HG02588 (cell line): ENCODE data around the gene ZDHHC14.

Experiments
- ATAC-seq: cut with Tn5 transposase; IDR thresholded peaks from one replicate; pipeline ENCODE4 v1.9.1; 2021; ENCODE audit warnings: mild to moderate bottlenecking, moderate library complexity; ENCODE audit not compliant: unreplicated experiment

ZDHHC14 gene

DNA sequence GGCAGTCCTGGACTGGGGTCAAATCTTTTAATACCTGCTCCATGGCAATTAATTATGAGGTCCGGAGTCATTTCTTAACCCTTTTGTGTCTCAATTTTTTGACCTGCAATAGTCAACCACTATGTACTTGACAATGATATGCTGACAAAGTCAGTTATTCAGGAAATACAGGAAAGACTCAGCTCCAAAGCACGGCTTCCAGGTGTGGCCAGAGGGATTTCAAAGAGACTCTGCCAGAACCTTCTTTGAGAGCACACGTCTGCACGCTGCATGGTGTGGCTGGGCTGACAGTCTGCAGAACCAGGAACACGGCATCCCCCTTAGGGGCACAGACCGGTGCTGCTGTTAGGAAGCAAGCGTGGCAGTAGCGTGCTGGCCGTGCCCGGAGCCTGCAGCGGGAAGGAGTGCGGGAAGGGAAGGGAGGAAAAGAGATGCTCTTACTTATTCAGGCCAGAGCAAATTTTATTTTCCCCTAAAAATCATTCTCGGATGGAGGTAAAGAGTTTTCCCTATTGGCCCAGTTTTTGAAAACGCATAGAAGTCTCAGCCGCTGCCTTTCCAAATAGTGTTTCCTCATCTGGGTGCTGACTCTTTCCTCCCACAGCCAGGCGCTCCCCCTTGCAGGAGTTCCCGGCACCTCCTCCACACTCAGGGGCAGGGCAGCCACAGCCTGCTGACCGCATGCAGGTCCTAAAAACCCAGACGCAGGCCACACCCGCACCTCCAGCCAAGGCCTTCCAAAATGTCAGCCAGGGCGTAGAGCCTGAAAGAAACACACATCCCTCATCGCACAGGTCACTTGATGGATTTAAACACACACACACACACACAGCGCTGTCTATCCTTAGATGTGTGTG, 254.6 kb downstream of the ZDHHC14 start:
- no peak for ATAC-seq

DNA sequence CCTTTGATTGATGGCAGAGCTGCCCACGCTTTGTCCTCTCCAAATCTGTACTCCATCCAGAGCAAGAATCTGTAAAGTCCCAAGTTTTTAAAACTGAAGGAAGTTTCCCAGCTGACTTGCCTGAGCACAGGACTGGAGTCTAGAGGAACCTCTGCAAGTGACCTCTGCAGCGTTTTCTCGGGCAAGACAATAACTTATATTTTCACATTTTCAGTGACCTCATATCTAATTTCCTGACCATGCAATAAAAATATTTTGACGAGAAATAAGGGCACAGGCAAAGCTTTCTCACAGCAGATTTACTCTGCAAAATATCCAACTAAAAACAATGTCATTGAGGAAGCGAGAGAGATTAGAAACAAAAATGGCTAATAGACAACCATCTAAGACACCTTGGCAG, 256.5 kb downstream of the ZDHHC14 start:
- ATAC-seq, result no peak

DNA sequence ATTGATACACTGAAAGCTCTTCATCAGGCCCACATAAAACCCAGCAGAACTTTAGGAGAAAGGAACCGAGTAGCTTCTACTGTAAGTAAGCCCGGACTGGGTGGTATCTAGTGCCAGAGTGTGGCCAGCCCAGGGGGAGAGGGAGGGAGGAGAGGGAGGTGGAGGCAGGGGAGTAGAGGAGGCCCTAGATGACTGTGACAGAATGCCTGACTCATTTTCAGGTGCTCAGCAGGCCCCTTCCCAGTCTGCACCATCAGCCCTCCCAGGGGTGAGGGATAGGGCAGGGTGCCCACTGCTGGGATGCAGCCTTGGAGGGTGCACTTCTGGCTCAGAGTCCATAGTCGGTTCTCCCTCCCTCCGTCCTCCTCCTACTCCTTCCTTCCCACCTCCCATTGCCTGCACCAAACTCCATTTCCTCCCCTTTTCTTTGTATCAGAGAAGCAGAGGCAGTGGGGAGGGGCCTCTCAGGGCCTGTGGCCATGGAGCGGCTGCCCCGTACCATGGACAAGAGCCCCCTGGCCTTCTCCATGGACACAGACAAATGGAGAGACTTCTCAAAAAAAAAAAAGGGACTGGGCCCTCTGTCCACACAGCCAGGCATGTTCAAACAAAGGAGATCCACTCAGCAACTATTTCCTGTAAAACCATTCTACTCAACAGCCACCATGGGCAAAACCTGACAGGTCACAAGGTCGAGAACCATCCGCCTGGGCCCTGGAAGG, 257.1 kb downstream of the ZDHHC14 start:
- no peak for ATAC-seq

DNA sequence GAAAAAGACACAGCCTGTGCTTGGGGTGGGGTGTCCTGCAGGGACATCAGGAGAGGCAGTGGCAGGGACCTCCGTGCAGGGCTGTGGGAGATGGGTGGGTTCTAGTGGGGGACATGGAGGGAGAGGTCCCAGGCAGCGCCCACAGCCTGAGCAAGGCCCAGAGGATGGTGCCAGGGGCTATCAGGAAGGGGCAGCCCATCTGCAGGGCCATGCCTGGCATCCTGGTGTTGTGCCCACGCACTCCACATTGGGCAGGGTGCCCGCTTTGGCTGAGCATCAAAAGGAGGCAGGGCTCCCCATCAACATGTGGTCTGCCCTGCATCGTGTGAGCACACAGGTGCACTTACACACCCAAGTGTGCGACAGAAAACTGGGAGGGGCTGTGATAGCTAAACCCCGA, 257.8 kb downstream of the ZDHHC14 start:
- no peak for ATAC-seq

DNA sequence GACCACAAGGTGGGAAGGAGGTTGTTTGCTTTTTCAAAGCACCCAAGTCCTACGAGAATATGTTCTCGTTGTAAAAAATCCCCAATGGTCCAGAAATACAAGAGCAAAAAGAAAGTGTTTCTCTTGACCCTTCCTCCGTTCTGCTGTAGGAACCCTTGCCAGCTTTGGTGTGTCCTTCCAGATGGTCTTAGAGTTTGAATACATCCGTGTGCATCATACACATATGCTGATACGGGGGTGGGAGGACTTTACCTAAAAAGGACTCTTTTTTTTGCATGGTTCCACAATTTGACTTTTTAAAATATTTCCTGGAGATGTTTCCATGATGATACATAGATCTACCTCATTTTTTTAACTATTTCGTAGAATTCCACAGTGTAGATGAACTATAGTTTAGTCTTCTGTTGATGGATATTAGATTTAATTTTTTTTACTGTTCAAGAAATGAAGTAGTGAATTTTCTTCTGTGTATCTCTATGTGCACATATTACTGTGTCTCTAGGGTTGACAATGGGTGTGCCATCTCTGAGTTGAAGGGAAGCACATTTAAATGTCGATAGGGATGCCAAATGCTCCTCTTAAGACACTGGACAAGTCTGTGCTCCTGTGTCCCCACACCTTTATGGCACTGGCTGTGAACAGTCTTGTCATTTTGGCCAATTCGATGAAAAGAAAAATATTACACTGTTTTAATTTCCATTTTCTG, 259.9 kb downstream of the ZDHHC14 start:
- no peak for ATAC-seq

DNA sequence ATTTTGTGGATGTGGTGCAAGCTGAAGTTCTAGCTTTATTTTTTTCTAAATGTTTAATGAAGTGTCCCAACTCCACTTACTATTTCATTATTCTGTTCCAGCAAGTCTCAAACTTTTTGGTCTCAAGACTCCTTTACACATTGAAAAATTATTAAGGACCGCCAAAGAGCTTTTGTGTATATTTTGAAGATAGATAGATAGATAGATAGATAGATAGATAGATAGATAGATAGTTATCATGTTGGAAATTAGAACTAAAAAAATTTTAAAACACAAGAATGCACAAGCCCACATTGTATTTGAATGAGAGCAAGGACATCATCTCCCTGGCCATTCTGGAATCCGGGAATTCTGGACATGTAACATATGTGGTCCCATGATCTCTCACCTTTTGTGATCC, 260.8 kb downstream of the ZDHHC14 start:
- no peak for ATAC-seq

DNA sequence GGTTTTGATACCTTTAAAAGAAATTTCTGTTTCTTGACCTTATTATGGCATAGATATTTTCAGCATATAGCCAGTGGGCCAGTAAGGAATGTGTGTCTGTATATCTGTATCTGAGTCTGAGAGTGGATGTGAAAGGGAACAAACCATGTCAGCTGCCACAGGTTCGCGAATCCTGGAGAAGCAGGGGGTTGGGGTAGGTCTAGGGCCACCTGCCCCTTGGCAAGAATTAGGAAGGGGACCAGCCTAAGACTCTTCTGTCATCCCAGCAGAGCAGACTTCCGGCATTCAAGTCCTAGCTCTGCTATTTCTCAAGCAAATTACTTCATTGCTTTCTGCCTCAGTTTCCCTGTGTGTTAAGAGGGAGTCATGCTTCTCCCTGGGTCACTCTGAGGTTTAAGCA, 261.7 kb downstream of the ZDHHC14 start:
- no peak for ATAC-seq

DNA sequence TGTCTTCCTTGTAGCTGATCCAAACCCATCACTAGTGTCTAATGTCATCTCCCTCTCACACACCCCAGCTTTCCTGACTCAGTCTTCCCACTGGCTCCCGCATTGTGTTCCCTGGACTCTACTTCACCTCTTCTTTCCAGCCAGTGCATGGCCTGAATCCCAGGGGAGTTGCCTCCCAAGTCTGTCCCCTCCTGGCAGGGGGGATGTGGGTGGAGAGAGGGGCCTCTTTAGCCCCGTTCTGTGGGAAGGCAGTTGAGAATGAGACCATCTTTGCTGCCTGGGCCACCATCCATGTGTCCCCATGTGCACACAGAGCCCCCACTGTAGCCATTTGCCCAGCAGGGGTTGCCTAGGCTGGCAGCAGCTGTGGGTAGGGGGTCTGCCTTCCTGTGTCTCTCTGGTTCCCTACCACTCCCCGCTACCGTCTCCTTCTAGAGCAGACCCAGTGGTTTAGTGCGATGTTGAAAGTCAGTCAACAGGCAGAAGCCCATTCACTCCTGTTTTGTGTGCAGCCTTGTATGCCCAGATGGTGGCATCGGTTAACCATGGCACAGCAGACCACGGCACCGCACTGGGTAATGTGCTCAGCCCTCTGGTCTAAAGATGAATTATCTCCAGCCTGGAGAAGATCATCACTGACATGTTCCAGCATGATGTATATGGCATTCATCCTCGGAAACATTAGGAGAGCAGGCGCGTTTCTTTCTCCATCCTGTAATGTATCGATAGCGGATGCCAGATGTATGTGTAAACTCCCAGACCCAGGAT, 263.2 kb downstream of the ZDHHC14 start:
- ATAC-seq, result no peak

DNA sequence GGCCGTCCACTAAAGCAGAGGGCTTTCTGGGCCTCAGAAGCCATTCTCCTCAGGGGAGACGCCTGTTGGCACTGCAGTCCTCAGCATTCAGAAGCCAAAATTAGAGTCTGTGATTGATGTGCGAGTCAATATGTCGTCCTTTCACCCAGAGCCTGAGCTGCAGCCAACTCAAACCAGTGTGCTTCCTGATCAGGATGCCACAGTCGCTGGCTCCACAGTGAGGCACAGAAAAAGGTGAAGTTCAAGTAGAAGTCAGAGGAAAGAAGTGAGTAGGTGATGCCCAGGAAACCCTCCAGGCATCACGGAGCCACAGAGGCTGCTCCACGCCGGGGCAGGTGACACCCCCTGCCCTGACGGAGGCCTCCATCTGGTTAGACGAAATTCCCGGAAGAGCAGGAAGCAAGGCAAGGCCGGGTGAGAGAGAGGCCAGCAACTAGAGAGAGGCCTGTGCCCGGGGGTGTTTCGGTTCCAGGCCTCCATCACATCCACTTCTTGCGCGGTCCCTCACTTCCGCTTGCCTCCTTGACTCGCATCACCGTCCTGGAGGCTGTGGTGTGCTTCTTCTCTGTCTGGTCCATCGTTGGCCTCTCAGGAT, 264.3 kb downstream of the ZDHHC14 start:
- no peak for ATAC-seq

DNA sequence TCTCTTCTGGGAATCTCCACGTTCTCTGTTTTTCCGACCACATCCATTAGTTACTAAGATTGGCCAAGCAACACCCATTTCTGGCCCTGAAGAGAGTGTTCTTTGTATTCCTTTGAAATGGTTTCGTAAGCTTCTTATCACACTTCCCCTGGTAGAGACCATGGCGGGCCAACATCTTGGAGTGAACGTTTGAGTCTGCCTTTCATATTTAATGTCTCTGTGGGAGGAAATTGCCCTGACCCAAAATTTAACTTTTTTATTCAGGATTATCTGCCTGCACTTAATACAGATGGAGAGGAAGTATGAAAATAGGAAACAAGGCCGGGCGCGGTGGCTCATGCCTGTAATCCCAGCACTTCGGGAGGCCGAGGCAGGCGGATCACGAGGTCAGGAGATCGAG, 265.0 kb downstream of the ZDHHC14 start:
- no peak for ATAC-seq

DNA sequence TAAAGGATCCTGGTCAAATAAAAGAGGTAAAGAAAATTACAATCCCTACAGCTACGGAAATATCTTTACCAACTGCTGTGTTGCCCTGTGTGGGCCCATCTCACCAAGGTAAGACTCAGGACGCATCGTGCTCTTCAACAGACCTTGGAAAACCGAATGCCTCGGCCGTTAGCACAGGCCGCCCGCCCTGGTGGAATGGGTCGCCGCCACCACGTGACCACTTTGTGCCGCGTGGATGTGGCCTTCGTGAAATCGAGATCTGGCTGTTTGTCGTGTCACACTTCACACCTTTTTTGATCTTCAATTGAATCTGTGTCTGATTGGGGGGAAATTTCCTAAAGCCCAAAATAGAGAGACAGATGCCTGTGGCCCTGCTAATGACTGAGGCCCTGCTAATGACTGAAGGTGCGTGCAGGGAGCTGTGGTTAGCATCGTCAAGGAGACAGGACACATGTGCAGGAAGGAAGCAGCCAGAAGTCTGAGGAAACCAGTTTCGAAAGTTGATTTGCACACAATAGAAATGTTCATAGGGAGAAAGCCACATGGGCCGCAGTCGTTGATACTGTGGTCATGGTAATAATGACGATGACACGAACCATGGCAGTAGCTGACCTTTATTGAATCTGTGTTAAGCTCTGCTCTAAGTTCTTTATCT, 266.4 kb downstream of the ZDHHC14 start:
- no peak for ATAC-seq

DNA sequence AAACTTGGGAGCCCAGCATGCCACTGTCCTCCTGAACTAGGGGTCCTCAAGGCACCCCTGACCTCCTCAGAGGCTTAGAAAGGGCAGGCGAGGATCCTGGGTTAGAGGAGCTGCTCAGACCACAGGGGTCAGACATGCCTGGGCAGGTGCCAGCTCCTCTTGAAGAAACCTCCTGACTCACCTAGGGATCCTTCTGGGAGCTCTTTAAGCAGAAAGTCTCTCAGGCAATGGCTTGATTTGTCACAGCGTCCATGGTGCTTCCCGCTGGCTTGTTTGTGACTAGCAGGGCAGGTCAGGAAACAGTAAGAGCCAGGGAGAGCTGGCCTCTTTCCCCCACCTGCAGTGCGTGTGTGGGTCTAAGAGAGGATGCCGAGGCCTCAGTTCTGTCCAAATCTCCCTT, 267.6 kb downstream of the ZDHHC14 start:
- ATAC-seq, result no peak

DNA sequence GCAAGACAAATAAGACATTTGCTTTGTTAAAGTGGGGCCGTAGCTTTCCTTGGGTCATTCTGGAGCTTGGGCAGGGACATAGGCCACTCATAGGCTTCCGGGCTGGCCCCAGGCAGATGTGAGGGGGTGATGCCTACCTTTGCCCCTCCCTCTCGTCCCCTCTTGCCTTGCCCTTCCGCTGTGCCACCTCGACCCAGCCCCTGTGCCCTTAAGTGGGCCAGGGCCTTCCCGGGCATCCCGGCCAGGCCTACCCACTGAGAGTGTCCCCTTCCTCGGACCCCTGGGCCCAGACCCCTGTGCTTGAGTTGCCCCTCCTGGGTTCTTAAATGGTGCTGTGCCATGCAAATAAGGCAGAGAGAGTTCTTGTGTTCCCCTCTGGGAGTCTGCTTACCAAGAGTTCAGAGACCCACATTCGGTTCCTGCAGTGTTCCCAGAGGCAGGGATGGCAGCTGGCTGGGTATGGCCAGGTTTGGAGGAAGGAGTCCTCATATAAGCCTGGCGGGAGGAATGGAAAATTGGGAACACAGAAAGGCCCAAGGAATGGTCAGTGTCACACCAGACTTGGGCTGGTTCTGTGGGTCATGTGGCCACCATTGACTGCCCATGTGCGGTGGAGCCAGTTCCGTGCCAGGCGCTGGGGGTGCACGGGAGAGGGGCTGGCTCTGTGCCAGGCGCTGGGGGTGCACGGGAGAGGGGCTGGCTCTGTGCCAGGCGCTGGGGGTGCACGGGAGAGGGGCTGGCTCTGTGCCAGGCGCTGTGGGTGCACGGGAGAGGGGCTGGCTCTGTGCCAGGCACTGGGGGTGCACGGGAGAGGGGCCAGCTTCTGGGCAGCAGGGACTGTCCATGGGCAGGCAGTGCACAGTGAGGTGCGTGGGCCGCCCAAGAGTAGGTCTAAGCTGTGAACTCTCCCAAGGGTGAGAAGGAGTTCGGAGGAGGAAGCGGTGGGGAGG, 268.6 kb downstream of the ZDHHC14 start:
- no peak for ATAC-seq

DNA sequence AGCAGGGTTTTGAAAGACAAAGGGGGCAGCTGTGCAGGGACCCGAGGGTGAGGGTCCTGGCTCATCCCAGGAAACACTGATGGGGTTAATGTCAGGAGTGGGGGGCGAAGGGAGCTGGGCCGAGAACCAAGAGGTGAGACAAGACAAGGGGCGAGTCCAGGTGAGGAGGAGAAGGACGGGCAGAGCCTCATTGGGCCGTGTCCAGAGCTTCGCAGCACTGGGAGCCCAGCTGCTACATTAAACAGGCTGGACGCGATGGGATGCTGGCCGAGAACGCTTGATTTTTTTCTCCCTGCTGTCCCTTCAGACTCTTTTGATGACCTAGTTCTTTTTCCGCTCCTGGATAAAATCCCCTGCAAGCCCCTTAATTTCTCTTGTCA, 269.3 kb downstream of the ZDHHC14 start:
- no peak for ATAC-seq

DNA sequence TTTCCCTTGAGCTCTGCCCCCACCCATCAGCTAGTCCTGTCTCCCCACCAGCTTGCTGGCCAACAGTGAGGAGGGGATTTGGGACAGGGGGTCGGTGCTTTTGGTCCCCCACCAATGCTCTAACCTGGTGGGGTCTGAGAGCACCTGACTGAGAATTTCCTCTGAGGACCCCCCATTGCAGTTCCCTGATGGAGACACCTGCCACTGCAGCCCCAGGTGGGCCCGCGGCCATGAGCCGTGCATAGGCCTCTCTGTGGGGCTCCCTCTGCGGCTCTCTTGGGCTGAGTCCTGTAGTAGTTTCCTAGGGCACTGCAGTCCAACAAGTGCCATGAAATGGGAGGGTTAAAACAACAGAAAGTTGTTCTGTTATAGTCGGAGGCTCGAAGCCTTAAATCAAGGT, 269.8 kb downstream of the ZDHHC14 start:
- ATAC-seq, result no peak

DNA sequence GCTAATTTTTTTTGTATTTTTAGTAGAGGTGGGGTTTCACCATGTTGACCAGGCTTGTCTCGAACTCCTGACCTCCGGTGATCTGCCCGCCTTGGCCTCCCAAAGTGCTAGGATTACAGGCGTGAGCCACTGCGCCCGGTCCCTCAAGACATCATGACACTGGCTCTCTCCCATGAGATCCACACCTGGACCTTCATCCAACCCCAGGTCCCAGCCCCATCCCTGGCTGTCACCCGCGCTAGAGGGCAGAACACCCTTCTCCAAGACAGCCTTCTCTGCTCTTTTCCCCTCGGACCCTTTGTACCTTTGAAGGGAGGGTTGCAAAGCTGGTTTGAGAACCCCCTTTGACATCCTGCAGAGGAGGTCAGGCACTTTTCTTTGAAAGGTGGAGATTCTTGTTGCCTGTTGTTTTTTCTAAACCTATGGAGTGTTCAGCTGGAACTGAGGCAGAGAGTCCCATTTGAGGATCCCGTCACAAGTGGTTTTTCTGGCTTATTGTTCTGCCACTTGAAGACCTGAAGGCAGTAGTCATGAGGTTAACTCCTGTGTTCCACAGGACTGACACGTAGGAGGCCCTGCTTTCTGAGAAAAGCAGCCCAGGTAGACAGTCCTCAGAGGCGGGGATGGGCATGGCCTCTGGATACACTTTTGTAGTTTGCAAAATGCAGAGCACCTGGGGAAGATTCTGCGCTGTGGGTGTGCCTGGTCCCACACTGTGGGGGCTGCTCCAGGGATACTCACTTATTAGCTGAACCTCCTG, 270.9 kb downstream of the ZDHHC14 start:
- no peak for ATAC-seq

DNA sequence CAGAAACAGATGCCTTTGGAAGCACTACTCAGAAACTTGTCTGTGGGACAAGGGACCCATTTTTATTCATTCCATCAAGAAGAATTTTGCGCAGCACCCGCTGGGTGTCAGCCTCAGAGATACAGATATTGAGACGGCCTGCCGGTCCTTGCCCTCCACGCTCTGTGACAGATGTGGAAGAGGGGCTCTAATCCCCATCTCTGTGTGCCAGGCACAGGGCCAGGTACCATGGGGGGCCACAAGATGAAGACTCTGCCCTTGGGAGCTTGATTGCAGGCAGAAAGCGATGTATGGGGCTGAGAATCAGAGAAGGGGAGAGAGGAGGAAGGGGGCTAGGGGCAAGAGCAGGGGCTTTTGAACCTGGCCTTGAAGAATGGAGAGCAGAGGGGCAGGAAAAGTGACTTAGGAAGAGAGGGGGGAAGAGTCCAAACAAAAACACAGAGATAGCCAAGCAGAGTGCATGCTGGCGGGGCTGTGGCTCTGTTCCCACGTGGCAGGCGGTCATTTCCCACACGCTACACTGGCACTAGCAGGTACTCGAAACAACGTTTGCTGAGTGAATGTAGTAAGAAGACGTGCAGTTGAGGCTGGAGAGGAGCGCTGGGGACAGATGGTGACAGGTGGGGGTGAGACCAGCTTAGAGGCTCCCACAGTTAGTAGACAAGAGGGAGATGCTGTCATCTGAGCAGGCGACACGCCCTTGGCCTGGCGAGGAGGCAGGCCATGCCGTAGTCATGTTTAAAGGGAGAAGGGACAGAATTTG, 271.8 kb downstream of the ZDHHC14 start:
- no peak for ATAC-seq

DNA sequence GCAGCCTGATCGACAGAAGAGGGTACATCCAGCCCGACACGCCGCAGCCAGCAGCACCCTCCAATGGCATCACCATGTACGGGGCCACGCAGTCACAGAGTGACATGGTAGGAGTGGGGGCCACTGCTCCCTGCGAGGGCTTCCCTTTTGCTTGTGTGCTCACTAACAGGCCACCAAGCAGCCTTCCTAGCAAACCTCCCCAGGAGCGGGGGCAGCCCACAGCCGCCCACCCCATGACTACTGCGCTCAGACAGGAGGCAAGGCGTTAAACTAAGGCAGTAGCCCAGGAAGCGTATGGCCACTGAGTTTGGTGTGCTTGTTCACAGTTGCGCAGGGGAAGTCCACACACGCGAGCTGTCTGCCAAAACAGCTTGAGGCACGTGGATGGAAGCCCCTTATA, 272.5 kb downstream of the ZDHHC14 start:
- ATAC-seq, result no peak
